GM19395 (cell line): Measurements from ENCODE around the gene PPP2R1A.
"Not testable (repeated sequence)": the region's sequence is repeated elsewhere in the genome, so short reads cannot be mapped to it uniquely, and the experiment has no call there.

Experiments
- ATAC-seq: cut with Tn5 transposase; IDR thresholded peaks from one replicate; pipeline ENCODE4 v1.9.1; 2021; ENCODE audit warnings: mild to moderate bottlenecking, moderate library complexity; ENCODE audit not compliant: unreplicated experiment

The PPP2R1A gene

DNA sequence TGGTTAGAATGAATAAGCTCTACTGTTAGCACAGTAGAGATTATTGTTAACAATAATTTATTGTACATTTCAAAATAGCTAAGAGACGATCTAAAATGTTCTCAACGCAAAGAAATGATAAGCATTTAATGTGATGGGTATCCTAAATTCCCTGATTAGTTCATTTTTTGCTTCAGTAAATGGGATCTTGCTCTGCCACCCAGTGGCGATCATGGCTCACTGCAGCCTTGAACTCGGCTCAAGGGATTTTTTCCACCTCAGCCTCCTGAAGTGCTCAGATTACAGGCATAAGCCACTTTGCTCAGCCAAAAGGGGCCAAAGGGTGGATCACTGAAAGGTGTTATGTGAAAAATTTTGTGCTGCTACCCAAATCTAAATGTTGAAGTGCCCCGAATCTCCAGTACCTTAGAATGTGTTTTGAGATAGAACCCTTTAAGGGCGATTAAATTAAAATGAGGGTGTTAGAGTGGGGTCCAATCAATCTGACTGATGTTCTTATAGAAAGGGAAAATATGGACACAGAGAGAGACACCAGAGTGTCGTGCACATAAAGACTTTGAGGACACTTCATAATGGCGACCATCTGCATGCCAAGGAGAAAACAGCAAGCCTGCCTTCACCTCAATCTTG is 48.0 kb downstream of the PPP2R1A start:
- ATAC-seq, result no peak

DNA sequence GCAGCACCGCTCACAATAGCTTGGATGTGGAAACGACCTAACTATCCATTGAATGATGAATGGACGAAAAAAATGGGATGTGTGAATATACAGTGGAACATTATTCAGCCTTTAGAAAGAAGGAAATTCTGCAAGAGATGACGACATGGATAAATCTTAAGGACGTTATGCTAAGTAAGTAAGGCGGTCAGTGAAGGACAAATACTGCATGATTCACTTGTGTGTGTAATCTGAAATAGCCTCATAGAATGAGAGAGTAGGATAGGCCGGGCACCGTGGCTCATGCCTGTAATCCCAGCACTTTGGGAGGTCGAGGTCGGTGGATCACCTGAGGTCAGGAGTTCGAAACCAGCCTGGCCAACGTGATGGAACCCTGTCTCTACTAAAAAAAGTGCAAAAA is 54.2 kb downstream of the PPP2R1A start:
- ATAC-seq, result no peak

DNA sequence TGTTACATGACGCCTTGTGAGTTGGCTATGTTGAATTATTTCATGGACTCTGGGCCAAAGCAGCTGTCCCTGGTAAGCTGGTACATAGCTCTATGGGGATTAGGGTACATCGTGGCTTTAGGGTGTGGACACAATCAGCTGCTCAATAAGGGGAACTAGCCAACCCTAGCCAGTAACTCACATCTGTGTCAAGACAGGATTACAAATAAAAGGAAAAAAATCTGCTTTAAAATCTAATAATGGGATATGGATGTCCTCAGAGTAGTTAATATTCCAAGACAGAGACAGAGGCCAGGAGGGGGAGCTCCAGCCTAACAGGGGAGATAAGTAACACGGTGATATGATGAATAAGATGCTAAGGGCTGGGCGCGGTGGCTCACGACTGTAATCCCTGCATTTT is 58.4 kb downstream of the PPP2R1A start:
- no peak for ATAC-seq

DNA sequence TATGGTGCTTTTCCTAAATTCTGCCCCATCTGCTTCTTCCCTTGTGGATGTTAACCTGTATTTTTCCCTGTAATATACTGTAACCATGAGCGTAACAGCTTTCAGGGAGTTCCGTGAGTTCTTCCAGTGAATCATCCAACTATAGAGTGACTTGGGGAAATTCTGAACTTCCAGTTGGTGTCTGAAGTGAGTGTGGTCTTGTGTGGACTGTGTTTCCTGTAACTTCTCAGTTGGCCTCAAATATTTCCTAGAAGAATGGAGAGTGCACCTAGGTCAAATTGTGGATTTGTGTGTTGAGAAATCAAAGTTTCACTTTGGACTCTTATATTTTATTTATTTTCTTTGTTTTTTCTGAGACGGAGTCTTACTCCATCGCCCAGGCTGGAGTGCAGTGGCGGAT is 68.6 kb downstream of the PPP2R1A start:
- ATAC-seq, result no peak

DNA sequence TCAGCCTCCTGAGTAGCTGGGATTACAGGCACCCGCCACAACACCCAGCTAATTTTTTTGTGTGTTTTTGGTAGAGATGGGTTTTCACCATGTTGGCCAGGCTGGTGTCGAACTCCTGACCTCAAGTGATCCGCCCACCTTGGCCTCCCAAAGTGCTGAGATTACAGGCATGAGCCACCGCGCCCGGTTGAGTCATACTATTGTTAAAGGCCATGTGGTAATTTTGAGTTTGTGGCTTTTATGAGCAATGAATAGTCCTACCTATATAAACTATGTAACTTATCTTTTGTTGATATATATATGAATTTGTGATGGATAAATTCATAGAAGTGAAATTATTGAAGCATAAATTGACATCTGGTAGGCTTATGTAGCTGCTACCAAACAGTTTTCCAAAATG is 75.7 kb downstream of the PPP2R1A start:
- ATAC-seq, result not testable (repeated sequence)

DNA sequence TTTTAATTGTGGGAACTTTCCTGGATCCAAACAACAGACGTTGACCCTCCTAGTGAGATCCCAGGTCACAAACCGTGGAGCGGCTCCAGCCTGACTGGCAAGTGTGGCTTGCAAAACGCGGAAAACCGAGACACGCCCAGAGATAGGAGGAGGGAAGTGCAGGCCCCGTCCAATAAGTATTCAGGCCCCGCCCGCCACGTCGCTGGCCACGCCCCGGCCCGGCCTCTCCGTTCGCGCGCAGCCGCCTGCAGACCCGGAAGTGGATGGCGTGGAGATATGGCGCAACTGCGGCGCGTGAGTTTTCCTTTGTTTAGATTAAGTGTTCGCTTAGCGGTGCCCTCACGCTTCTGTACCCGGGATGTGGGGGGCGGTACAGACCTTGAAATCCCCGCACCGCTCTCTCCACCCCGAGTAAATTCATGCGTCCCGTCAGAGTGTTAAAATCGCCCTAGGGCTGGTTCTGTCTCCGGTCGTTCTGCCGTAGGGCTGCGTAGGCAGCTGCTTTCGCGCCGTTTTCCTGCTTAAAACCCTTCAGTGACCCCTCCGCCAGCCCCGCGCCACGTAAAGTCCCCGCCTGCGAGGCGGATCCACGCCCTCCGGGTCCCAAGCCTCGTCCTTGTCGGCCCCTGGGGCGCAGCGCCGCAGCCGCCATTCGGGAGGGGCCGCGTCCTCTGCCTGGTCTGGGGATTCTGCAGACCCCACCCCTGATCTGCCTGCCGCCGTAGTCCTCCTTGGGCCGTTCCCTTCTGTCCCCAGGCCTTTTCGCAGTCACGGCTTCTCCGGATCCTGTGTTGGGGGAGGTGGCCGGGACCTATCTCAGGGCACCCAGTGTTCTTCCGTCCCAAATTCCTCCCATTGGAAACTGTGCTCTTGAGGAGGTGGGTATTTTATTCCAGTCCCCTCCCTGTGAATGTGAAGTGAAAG is 79.7 kb downstream of the PPP2R1A start, which contains the start of gene ZNF766:
TSS of gene ZNF766 (plus strand) at position 250 of the 924 bp plus-strand sequence. CDS start at position 277, 27 bp downstream.
- peak; percentile 93 for ATAC-seq

DNA sequence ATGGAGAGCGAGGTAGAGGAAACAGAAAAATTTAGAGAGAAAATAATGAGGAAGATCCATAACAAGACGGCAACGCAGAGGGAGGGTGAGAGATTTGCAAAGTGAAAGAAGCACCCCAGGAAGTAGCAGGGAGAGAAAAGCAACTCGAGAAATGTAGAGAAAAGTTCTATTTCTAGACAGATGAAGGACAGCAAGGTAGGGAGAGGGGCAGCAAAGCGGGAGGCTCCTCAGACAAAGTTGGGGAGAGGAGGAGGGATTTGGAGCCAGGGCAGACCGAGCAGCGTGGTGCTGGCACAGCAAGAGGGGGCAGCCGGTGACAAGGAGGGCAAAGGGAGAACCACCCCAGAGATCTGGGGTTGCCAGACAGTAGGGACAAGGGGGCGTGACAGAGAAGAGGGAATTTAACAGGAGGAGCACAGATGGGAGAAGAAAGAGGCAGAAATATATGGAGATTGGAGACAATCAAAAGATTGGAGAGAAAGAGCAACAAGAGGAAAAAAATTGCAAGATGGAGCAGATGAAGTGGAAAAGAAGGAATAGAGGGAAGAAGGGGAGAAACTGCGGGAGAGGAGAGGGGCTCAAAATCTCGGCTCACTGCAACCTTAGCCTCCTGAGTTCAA is 80.5 kb downstream of the PPP2R1A start:
- ATAC-seq, result no peak

DNA sequence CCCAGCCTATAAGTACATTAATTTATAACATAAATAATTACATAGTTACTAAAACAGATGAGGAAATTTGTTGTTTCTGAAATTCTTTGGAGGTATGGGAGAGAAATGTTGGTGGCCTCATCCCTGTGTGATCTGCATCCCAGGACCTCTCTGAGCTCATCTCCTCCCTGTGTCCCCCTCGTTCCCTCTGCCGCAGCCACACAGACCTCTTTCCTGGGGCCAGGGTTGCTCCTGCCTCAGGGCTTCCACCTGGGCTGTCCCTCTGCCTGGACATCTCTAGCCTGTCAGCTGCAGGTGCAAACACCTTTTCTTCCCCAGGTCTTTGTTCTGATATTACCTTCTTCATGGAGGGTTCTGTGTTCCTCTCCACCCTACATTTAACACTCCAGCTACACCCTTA is 83.4 kb downstream of the PPP2R1A start:
- no peak for ATAC-seq

DNA sequence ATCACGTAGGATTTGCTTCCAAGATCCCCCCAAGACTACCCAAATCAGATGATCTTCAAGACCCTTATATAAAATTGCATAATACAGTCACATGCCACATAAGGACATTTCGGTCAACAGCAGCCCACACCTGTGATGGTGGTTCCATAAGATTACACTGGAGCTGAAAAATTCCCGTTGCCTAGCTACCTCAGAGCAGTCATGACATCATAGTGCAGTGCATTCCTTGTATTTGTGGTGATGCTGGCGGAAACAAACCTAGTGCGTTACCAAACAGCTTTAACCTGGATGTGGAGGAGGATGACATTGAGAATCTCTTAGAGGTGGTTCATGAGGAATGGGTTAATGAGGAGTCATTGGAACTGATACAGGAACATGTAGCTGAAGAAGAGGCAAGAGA is 84.3 kb downstream of the PPP2R1A start:
- ATAC-seq, result no peak

DNA sequence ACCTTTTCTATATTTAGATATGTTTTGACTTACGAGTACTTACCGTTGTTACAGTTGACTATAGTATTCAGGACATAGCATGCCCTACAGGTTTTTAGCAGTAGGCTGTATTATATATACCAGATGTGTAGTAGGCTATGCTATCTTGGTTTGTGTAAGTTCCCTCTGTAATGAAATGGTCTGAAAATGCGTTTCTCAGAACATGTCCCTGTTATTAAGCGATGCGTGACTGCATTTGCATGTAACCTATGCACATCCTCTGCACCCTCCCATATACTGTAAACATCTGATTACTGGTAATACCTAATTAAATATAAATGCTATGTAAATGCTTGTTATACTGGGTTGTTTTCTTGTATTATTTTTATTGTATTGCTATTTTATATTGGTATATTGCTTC is 86.1 kb downstream of the PPP2R1A start:
- no peak for ATAC-seq

DNA sequence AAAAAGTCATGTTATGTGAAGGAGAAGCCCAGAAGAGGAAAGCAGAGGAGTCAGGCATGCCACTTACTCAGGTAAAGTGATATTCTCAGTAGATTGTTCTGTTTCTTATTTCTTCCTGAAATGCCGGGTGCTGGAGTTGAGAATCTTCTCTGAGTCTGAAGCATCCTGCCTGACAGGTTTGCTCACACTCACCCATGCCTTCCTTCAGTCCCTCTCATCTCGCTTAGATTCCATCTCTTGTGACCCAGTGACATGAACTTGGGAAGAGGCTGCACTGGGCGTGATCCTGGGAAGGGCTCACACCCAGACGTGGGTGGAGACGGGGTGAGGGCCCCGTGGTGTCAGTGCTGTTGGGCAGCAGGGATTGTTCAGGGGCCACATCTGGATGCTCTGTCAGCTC is 87.6 kb downstream of the PPP2R1A start:
- ATAC-seq, result no peak
